GM21786 (cell line): Measurements from ENCODE around the gene TMEM178B.
"Not testable (repeated sequence)": the region's sequence is repeated elsewhere in the genome, so short reads cannot be mapped to it uniquely, and the experiment has no call there.

ENCODE experiments used
- ATAC-seq: cut with Tn5 transposase; IDR thresholded peaks from one replicate; pipeline ENCODE4 v1.9.1; 2021; ENCODE audit not compliant: unreplicated experiment

Gene TMEM178B

DNA sequence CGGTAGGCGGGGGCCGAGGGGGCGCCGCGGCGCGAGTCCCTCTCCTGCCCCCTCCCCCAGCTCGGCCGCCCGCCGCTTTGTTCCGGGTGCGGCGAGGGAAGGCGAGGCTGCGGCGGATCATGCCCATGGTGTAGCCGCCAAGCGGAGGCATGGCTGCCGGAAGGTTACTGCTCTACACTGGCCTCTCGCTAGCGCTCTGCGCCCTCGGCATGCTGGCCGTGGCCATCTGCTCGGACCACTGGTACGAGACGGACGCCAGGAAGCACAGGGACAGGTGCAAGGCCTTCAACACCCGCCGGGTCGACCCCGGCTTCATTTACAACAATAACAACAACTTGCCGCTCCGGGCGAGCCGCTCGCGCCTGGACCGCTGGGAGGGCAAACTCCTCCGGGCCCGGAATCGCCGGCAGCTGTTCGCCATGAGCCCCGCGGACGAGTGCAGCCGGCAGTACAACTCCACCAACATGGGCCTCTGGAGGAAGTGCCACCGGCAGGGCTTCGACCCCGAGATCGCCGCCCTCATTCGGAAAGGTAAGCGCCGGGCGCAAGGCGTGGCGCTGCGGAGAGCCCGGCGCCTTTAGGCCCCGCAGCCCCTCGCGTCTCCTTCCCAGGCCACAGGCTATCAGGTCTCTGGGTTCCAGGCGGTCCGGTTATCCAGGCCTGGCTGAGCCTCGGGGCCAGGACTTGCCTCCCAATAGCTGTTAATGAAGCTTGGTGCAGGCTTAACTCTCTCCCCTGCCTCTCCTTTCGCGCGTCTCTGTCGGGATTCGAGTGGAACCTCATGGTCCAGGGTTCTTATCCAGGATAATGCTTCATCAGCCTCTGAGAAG is 513 bp downstream of the TMEM178B start:
- ATAC-seq = no peak

DNA sequence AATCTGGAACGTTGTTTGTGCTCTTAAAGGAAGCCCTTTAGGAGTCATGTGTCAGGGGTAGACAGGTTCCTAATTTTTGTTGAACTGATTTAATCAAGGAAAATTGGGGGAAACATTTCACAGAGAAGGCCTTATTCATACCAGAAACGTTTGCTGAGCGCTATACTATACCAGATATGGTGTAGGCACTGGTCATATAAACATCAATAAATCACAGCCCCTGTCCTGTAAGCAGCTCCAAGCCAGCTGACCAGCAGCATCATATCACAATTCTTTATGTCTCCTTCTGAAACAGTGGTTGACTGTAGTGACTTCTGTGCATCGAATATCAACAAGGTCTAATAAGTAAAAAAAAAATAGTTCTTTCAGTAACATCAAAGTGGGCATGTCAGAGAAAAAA is 1.1 kb downstream of the TMEM178B start:
- no peak for ATAC-seq

DNA sequence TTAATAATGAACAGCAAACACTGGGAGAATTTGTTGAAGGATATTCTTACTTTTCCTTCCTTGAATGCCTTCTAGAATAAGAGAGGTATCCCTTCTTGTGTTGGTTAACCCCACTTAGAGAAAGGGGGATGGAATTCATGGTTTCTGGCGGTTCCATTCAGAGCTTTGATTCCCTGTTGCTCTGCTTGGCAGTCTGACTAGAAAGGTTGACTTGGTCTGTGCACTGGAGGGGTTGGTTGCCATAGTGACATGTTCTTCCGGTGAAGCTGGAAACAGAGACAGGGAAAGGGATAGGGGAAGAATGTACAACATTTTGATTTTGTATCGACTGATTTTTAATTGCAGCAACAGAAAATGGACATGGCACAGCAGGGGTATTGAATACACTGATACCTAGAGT is 2.5 kb downstream of the TMEM178B start:
- no peak for ATAC-seq

DNA sequence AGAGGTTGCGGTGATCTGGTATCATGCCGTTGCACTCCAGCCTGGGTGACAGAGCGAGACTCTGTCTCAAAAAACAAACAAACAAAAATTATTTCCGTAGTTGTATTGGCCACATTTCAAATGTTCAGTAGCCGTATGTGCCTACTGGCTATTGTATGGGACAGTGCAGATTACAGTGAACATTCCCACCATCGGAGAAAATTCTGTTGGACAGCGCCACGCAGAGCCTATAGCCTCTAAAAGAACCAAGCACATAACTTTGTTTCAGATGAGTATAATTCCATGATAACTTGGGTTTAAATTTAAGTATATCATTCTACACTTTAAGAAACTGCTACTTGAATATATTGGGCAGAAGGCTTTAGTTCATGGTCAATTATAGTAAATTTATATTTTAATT is 5.4 kb downstream of the TMEM178B start:
- ATAC-seq = no peak

DNA sequence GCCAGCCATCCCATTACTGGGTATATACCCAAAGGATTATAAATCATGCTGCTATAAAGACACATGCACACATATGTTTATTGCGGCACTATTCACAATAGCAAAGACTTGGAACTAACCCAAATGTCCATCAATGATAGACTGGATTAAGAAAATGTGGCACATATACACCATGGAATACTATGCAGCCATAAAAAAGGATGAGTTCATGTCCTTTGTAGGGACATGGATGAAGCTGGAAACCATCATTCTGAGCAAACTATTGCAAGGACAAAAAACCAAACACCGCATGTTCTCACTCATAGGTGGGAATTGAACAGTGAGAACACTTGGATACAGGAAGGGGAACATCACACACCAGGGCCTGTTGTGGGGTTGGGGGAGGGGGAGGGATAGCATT is 15.6 kb downstream of the TMEM178B start:
- ATAC-seq = not testable (repeated sequence)

DNA sequence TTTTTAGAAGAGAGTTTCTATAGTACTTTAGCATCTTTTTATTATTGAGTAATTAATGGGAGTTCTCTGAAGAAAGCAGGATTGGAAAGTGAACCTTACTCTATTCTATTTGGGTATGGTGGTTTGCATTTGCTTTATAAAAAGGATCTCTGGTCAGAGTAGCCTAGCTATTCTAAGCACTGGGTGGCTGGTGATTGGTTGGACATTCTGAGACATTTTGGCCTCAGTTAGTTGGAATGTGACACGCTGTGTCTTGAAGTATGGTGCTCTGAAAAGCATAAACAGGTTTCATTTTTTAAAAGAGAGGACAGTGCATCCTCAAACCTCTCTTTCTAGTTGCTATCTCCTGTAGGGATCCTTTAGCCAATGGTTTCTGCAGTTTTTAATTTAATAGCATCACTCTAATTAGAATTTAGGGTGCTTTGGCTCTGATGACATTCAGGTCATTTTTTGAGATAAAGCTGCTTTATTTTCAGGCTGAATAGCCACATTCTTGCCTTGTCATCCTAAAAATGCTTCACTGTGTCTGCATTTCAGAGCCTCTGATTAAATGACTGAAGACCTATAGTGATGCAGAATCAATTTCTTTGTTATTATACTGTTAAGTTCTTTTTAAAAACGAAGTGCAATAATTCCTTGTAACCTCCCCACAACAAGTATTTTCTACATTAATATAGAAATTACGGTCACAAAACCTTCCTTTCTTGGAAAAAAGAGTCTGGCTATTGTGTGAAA is 20.6 kb downstream of the TMEM178B start:
- ATAC-seq = no peak

DNA sequence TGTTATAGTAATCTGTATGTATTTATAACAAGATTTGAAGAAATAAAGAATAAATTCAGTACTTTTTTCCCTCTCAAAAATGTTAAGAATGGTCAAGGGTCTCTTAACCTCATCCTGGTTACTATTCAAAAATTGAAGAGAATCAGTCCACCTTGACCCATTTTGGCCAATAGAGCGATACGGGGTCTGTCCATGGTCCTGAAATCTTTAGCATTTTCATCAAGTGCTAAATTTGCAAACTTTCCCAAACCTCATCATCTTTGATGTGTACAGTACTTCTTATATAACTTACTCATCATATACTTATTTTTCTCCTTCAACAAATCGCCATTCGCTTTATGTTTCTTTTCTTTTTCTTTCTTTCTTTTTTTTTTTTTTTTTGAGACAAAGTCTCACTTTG is 23.6 kb downstream of the TMEM178B start:
- no peak for ATAC-seq

DNA sequence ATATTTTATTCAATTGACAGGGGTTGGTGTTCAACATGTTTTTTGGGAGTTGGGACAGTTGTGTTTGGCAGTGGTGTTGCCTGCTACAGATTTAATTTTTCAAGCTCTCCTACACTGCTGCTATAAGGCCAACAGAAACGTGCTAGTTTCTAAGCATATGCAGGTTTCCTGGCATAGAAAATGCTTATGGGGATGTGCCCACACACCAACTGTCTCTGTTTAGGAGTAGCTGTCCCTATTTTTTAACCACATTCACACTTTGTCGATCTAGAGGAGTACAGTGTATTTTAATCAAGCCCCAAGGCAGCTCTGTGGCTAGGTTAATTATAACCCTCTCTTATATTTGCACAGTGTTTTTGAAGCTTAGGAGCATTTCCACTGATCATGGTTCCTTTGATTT is 28.6 kb downstream of the TMEM178B start:
- ATAC-seq = no peak

DNA sequence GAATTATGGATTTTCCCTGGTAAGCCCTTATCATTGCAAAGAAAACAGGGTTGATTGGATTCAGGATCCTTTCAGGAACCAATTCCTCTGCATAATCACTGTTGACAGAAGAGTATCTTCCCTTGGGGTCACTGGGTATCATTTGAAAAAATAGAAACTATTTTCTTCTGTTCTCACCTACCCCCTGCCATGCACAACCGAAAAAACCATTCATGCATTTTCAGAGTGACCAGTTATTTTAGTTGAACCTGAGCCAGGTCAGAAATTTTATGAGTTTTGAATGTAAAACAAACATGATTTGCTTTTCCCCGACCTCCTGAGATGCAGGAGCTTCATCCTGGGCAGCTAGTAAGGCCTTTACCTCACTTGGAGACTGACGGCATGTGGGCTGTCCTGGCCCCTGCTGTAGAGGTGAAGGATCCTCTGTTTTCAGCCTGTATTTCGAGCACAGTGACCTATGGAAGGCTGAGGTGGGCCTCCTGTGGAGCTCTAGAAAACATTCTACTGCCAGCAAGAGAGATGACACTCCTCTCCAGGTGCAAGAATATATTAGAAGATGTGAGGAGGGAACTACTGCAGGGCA is 30.1 kb downstream of the TMEM178B start:
- ATAC-seq = no peak

DNA sequence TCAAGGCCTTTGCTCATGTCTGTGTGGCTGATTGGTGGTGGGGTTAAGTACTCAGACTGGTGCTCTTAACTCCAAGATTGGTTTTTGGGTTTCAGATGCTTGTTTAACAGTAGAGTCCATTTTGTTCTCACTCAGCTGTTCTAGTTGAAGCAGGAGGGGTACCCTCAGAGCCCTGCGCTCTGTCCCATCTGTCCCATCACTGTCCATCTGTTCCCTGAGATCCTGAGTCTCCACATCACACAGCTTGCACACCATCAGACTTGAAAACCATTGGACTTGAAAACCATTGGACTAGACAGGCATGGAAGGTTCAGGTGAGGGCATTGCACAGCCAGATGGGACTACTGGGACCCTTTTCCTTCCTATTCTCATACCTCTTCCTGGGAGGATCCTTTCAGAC is 39.3 kb downstream of the TMEM178B start:
- ATAC-seq = no peak

DNA sequence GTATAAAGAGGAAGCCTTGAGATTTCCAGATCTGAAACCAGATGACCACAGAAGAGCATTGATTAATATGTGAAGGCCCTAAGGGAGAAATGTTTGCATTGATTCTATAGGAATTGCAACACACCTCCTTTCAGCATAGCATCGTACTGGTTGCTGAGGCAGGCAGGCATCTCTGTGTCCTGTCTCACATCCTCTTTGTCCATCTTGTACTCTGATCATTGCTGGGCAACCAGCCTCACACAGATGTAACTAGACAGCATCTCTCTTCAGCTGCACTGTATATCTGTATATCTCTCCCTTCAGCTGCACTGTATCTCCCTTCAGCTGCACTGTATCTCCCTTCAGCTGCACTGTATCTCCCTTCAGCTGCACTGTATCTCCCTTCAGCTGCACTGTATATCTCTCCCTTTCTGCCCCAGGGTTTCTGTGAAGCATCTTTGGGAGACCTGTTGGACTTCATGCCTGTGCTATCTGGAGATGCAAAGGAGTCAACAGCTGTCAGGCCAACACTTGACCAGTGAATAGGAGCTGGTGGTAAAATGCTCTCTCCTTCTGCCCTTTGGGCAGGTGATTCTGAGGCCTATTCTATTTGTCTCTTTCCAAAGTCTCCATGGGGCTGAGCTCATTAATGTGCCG is 40.3 kb downstream of the TMEM178B start:
- no peak for ATAC-seq

DNA sequence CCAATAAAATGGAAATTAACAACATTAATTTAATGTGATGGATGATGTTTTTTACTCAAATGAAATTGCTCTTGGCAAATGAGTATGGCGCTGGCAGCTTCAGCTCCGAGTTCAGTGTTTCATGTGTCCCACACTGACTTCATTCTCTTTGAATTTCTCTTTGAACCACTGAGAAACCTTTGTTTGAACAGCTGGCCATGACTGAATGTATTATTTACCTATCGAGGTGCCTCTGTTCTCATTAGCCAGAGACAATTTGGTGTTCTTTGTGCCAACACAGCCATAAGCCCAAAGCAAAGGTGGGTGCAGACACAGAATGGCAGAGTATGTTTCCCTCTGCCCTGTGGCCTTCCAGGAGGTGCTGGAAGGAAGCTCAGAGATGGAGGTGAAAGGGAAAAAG is 42.1 kb downstream of the TMEM178B start:
- ATAC-seq = no peak

DNA sequence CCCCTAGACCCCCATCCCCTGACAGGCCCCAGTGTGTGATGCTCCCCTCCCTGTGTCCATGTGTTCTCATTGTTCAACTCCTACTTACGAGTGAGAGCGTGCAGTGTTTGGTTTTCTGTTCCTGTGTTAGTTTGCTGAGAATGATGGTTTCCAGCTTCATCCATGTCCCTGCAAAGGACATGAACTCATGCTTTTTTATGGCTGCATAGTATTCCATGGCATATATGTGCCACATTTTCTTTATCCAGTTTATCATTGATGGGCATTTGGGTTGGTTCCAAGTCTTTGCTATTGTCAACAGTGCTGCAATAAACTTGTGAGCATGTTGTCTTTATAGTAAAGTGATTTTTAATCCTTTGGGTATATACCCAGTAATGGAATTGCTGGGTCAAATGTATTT is 42.8 kb downstream of the TMEM178B start:
- not testable (repeated sequence) for ATAC-seq

DNA sequence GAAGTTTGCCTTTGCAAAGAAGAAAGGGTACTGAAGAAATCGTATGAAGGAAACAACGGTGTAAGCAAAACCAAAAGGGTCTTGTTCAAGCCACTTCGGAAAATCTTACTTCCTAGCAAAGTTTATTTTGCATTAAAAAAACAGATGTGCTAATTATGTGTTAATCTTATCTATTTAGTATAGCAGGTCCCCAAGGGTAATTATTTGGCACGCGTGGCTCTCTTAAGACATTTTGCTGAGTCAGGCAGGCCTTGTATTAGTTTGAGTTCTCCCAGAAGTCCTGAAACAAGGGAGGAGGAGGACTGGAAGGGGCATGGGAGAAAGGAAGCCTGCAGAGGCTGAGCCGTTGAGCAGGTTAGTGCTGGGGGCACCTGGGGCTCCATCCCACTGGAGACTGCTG is 44.9 kb downstream of the TMEM178B start:
- ATAC-seq = no peak

DNA sequence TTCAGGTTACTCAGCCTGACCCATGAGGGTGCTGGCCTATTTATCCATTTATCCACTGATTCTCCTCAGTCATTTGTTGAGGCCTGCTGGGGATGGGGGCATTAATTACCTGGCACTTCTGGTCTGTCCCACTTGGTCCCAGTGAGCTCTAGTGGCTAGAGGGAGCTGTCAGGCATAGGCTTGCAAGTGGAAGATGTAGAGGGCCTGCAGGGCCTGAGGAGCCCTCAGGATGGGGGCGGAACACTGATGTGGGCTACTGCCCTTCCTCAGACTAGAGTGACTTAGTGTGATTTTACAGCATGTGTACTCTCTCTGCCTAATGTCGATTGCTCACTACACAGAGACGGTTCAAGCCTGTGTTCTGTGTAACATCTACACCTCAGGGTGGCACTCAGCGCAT is 45.3 kb downstream of the TMEM178B start:
- ATAC-seq = no peak

DNA sequence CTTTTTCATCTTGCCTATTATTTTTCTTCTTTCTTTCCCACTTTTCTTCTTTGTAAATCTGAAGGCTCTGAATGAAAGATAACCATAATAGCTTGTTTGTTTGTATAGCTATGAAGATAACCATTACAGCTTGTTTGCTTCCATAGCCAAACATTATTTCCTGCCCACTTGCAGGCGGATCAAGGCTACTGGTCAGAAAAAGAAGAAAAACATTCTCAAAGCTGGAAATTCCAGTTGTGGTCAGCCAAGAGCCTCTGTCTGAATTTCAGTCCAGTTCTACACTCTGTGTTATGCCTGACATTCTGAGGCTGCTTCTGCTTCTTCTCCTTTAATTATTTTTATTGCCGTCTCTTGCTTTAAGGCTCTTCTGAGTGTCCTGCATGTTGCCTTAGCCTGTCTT is 48.9 kb downstream of the TMEM178B start:
- no peak for ATAC-seq

DNA sequence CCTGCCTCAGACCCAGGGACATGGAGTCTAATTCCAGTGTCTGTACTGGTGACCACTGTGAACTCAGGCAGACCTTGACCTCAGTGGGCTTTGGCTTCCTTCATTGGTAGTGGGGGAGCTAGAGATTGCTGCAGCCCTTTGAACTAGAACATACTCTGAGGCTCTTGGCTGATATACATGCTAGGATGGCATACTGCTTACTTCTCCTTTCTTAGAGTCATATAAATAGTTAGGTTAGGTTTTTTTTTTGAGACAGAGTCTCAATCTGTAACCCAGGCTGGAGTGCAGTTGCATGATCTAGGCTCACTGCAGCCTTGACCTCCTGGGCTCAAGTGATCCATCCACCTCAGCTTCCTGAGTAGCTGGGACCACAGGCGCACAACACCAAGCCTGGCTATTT is 49.7 kb downstream of the TMEM178B start:
- ATAC-seq = no peak

DNA sequence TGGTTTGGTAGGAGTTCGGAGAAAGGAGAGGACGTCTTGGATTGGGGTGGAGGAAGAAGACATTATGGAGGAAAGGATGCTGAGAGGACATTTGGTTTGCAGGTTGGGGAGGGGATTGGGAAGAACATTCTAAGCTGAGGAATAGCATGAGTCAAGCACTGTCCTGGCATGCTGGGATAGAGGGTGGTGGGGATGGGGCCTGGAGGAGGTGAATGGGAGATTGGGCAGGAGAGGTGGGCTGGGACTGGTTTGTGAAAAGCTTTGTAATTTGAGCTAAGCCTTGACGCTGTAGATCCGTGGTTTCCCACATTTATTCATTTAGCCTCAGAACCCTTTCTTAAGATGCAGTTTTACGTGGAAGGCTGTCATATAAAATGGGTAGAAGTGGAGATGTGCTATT is 52.2 kb downstream of the TMEM178B start:
- no peak for ATAC-seq

DNA sequence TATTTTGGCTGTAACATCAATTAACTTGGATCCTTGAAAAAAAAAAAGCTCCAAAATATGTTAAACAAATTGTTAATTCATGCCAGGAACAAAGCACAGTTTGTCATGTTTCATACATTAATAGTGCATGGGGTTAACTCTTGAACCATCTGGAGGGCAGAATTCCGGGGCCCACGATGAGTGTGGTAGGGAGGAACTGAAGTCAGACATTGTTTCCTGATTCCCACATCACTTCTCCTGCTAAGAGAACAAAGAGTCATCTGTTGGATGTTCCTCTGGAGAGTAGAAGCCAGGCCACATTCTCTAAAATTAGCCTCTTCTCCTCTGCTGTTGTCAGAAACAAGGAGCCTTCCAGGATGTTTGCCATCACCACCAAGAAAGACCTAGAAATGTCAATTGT is 54.6 kb downstream of the TMEM178B start:
- no peak for ATAC-seq

DNA sequence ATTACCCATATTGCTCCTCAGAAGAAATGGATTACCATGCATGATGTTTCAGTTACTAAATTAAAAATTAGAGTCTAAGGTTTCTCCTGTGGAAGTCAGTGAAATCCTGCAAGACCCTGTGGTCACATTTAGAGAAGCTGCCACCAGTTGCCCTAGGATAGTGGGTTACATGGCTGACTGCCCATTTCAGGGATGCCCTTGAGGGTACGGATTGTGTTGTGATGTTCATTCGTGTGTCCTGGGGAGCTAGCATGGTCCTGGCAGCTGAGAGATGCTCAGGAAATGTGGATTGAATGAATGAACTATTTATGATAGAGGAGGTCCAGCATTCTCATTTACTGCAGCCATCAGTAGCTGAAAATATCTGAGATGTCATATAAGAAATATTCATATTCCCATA is 55.1 kb downstream of the TMEM178B start:
- ATAC-seq = no peak

DNA sequence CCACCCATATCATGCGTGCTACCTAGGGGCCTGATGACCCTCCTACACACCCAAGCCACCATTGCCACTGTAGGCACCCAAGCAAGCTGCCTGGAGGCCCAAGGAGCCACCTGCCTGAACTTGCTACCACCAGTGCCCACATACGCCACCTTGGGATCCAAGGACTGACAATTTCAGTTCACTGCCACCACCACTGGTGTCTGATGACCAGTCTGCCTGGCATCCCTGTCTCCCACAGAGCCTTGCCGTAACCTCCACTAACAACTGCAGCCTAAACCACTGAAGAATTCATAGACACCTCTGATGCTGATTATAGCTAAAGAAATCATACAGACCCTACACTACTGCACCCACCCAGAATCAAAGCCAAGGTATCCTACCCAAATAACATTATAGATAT is 58.8 kb downstream of the TMEM178B start:
- ATAC-seq = no peak

DNA sequence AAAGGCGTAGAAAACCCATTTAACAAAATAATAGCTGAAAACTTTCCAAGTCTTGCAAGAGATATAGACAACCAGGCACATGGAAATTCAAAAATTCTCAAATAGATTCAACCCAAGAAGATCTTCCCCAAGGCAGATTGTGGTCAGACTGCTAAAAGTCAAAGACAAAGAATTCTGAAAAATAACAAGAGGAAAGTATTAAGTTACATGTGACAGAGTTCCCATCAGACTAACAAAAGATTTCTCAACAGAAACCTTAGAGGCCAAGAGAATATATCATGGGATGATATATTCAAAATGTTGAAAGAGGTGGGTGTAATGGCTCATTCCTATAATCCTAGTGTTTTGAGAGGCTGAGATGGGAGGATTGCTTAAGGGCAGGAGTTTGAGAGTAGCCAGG is 59.8 kb downstream of the TMEM178B start:
- ATAC-seq = no peak
